K562 (cell line): ENCODE data around the gene AK2. TPM values are rescaled to one million over a fixed set of nuclear protein-coding genes. Genes with fewer than 3 reads are reported as not detected.
A peak's percentile ranks its signal among the peaks of the same experiment; 100 is the strongest.

Experiments used
- CBX2 ChIP-seq: fragments of 200-600 bp; sonication (generic); IDR thresholded peaks from one replicate; pipeline ENCODE4 v1.6.1; 2012; ENCODE audit warnings: mild to moderate bottlenecking, low read length, inconsistent platforms; ENCODE audit not compliant: insufficient read depth, poor library complexity, severe bottlenecking
- CC2D1A ChIP-seq: fragments of 450-650 bp; IDR thresholded peaks from 2 replicates; pipeline ENCODE4 v1.6.1; 2017; ENCODE audit warnings: mild to moderate bottlenecking
- CREM ChIP-seq: IDR thresholded peaks from 2 replicates; pipeline ENCODE4 v1.6.1; 2014; ENCODE audit warnings: antibody characterized with exemption, low read depth
- E2F6 ChIP-seq, 2 experiments: IDR thresholded peaks; 2 replicates each; pipeline ENCODE4 v1.6.1; 2011; ENCODE audit warnings: borderline replicate concordance in 1 of 2, control low read depth in 1 of 2, low read depth in 1 of 2, low read length in 1 of 2, mild to moderate bottlenecking in 1 of 2, mixed read lengths in 1 of 2, moderate library complexity in 1 of 2; ENCODE audit not compliant: insufficient read depth in 1 of 2, insufficient read length in 1 of 2, poor library complexity in 1 of 2, severe bottlenecking in 1 of 2; ENCODE audit errors: extremely low read depth in 1 of 2
- ESRRB ChIP-seq: fragments of 250-450 bp; sonication (Bioruptor Pico); IDR thresholded peaks from 2 replicates; pipeline ENCODE4 v1.5.0; 2020; ENCODE audit warnings: mild to moderate bottlenecking, moderate library complexity, borderline replicate concordance
- GABPB2 ChIP-seq: fragments of 250-450 bp; sonication (Bioruptor Pico); conservative IDR thresholded peaks from 2 replicates; pipeline ENCODE4 v1.5.1; 2021; ENCODE audit warnings: mild to moderate bottlenecking
- HDAC1 ChIP-seq, 2 experiments: fragments of 450-650 bp; IDR thresholded peaks; 2 replicates each; pipeline ENCODE4 v1.6.1; 2016 to 2017; ENCODE audit warnings: inconsistent platforms in 1 of 2, mild to moderate bottlenecking in 1 of 2, moderate library complexity in 1 of 2
- IRF9 ChIP-seq: fragments of 450-650 bp; IDR thresholded peaks from 2 replicates; pipeline ENCODE4 v1.6.1; 2016; ENCODE audit warnings: missing biosample characterization, missing genetic modification characterization
- ZNF354B ChIP-seq: fragments of 250-450 bp; sonication (Bioruptor Pico); IDR thresholded peaks from 2 replicates; pipeline ENCODE4 v1.4.0; 2020
- ZNF431 ChIP-seq: sonication (generic); formaldehyde crosslinking; IDR thresholded peaks from 2 replicates; pipeline ENCODE4 v1.8.0; 2022; ENCODE audit warnings: mild to moderate bottlenecking, missing genetic modification reagents
- ZNF584 ChIP-seq: fragments of 200-800 bp; sonication (Bioruptor generic); IDR thresholded peaks from 2 replicates; pipeline ENCODE4 v1.6.1; 2016; ENCODE audit warnings: low read depth, mild to moderate bottlenecking, missing genetic modification characterization, missing compliant biosample characterization
- ZNF77 ChIP-seq: fragments of 250-450 bp; sonication (Bioruptor Pico); IDR thresholded peaks from 2 replicates; pipeline ENCODE4 v1.5.0; 2020
- polyA plus RNA-seq, 8 experiments: library from polyadenylated mRNA; depleted of rRNA in 4 of 8; stranded (reverse) in 5 of 8; unstranded in 3 of 8; fragments of >200 nt; fragmentation: Nextera tagmentation in 2 of 8; fragmentation: Illumina TruSeq in 1 of 8; extraction: Ambion mirVana in 2 of 8; extraction: Trizol in 1 of 8; gene quantifications; 2 replicates each; pipeline versions ENCODE4 v1.2.1 to v1.2.3, GENCODE V29; 2011 to 2014; ENCODE audit warnings: inconsistent platforms in 1 of 8, missing spikeins in 1 of 8
- total RNA-seq, 7 experiments: library from RNA; depleted of rRNA in 6 of 7; stranded (reverse); fragments of >200 nt in 6 of 7; fragmentation: Illumina TruSeq in 2 of 7; extraction: Trizol in 2 of 7; gene quantifications; 2 replicates each; pipeline versions ENCODE4 v1.2.1 to v1.2.3, GENCODE V29; 2011 to 2021; ENCODE audit warnings: low replicate concordance in 1 of 7
- TF ChIP-seq, protein P1 (sequence below): fragments of 250-450 bp; sonication (Bioruptor Pico); IDR thresholded peaks from 2 replicates; pipeline ENCODE4 v1.5.0; 2021; ENCODE audit warnings: mild to moderate bottlenecking, borderline replicate concordance
- TF ChIP-seq, protein P2 (sequence below): fragments of 250-450 bp; sonication (Bioruptor Pico); IDR thresholded peaks from 2 replicates; pipeline ENCODE4 v1.4.0; 2020; ENCODE audit warnings: mild to moderate bottlenecking, moderate library complexity, borderline replicate concordance

The AK2 gene
- total and polyA plus RNA-seq, 9 of the 15 experiments (the other 6 are each of a cell fraction or from before 2014, with no cell fraction given): 105 to 1,050 (median 509) TPM

DNA sequence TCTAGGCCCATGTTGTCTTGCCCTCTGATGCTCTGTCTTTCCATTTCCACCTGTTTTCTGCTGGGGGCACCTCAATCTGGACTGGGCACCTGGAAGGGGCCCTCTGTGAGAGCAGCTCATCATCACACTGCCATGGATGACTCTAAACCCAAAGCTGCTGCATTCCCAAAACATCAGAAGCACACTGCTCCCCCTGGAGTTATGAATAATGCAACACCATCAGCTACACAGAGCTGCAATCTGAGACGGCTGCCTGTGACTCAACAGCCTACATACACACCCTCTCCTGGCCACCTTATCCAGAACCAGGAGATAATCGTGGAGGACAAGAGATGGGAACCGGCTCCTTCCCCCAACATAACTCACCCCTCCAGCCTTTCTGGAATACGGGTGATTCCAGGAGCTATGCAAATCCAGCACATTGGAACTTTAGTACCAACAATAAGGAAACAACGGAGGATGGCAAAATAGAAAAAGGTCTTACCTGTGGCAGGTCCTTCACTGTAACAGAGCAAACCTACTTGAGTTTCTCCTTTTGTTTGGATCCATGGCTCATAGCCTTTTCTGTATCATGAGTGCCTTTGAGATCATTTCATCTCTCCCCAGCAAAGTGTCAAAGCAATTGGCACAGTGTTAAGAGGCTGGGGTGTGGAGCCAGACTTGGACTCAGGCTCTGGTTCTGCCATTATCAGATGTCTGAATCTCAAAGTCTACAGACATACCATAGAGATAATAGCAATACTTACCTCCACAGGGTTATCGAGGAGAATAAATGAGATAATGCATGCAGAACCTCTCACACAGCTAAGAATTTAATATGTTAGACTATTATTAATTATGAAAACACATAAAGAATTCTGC, 29.3 kb downstream of the AK2 start (continued):
- TF ChIP-seq, protein P1, sequence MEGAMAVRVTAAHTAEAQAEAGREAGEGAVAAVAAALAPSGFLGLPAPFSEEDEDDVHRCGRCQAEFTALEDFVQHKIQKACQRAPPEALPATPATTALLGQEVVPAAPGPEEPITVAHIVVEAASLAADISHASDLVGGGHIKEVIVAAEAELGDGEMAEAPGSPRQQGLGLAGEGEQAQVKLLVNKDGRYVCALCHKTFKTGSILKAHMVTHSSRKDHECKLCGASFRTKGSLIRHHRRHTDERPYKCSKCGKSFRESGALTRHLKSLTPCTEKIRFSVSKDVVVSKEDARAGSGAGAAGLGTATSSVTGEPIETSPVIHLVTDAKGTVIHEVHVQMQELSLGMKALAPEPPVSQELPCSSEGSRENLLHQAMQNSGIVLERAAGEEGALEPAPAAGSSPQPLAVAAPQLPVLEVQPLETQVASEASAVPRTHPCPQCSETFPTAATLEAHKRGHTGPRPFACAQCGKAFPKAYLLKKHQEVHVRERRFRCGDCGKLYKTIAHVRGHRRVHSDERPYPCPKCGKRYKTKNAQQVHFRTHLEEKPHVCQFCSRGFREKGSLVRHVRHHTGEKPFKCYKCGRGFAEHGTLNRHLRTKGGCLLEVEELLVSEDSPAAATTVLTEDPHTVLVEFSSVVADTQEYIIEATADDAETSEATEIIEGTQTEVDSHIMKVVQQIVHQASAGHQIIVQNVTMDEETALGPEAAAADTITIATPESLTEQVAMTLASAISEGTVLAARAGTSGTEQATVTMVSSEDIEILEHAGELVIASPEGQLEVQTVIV (CRISPR knock-in tag): no peak
- TF ChIP-seq CC2D1A (no peak), ZNF584 (CRISPR knock-in tag) (no peak), ZNF431 (no peak), ZNF77 (CRISPR knock-in tag) (no peak), HDAC1 (IDR thresholded peaks at IDR 0.05) (no peak), CBX2 (no peak), ZNF354B (CRISPR knock-in tag) (no peak), IRF9 (tag) (no peak), CREM (peak; percentile 54), E2F6 (IDR thresholded peaks at IDR 0.05; ENCODE audit: borderline replicate concordance in 1 of 2, extremely low read depth in 1 of 2, insufficient read depth in 1 of 2, insufficient read length in 1 of 2, low read depth in 1 of 2, low read length in 1 of 2, poor library complexity in 1 of 2, severe bottlenecking in 1 of 2) (no peak), ESRRB (CRISPR knock-in tag) (no peak), GABPB2 (CRISPR knock-in tag) (no peak)
- TF ChIP-seq, protein P2, sequence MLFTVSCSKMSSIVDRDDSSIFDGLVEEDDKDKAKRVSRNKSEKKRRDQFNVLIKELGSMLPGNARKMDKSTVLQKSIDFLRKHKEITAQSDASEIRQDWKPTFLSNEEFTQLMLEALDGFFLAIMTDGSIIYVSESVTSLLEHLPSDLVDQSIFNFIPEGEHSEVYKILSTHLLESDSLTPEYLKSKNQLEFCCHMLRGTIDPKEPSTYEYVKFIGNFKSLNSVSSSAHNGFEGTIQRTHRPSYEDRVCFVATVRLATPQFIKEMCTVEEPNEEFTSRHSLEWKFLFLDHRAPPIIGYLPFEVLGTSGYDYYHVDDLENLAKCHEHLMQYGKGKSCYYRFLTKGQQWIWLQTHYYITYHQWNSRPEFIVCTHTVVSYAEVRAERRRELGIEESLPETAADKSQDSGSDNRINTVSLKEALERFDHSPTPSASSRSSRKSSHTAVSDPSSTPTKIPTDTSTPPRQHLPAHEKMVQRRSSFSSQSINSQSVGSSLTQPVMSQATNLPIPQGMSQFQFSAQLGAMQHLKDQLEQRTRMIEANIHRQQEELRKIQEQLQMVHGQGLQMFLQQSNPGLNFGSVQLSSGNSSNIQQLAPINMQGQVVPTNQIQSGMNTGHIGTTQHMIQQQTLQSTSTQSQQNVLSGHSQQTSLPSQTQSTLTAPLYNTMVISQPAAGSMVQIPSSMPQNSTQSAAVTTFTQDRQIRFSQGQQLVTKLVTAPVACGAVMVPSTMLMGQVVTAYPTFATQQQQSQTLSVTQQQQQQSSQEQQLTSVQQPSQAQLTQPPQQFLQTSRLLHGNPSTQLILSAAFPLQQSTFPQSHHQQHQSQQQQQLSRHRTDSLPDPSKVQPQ (CRISPR knock-in tag): no peak
